Activated CD4-positive, CD25-positive, alpha-beta regulatory T cell treated with anti-CD3 and anti-CD28 coated beads, Interleukin-2, amount 50 U/mL, for 72 hours (primary cell): Measurements from ENCODE around the gene VWA8.
"Not testable (repeated sequence)": the region's sequence is repeated elsewhere in the genome, so short reads cannot be mapped to it uniquely, and the experiment has no call there.

Source experiments
- DNase-seq: peaks from one replicate; pipeline ENCODE4 v3.0.0; 2021

Gene VWA8

GRCh38 chr13:41842036-41842620 is 118.8 kb downstream of the VWA8 start:
- no peak for DNase-seq

GRCh38 chr13:41837629-41838028 is 123.3 kb downstream of the VWA8 start:
- no peak for DNase-seq

GRCh38 chr13:41835871-41836270 is 125.0 kb downstream of the VWA8 start:
- DNase-seq = no peak

- not testable (repeated sequence) for DNase-seq
These were observed 126.2 kb downstream of the VWA8 start for GRCh38 chr13:41834697-41835096.

GRCh38 chr13:41833831-41834230 is 127.1 kb downstream of the VWA8 start:
- no peak for DNase-seq

- DNase-seq = no peak
These were observed 127.7 kb downstream of the VWA8 start for GRCh38 chr13:41833201-41833600.

- DNase-seq = no peak
These were observed 133.2 kb downstream of the VWA8 start for GRCh38 chr13:41827507-41828213.

GRCh38 chr13:41825691-41826090 is 135.2 kb downstream of the VWA8 start:
- DNase-seq = no peak

- no peak for DNase-seq
These were observed 137.4 kb downstream of the VWA8 start for GRCh38 chr13:41823476-41823875.

GRCh38 chr13:41822560-41822959 is 138.3 kb downstream of the VWA8 start:
- no peak for DNase-seq

GRCh38 chr13:41821238-41821594 is 139.7 kb downstream of the VWA8 start:
- no peak for DNase-seq

GRCh38 chr13:41820581-41821237 is 140.2 kb downstream of the VWA8 start:
- DNase-seq = no peak

- DNase-seq = no peak
These were observed 144.9 kb downstream of the VWA8 start for GRCh38 chr13:41816057-41816456.

GRCh38 chr13:41813426-41813825 is 147.5 kb downstream of the VWA8 start:
- no peak for DNase-seq

- no peak for DNase-seq
These were observed 148.1 kb downstream of the VWA8 start for GRCh38 chr13:41812851-41813250.

GRCh38 chr13:41812237-41812636 is 148.7 kb downstream of the VWA8 start:
- no peak for DNase-seq

GRCh38 chr13:41811588-41812021 is 149.3 kb downstream of the VWA8 start:
- no peak for DNase-seq

- no peak for DNase-seq
These were observed 150.9 kb downstream of the VWA8 start for GRCh38 chr13:41809962-41810361.

GRCh38 chr13:41803445-41803735 is 157.5 kb downstream of the VWA8 start:
- DNase-seq = not testable (repeated sequence)

GRCh38 chr13:41802684-41803444 is 158.0 kb downstream of the VWA8 start:
- DNase-seq = no peak

- DNase-seq = no peak
These were observed 158.7 kb downstream of the VWA8 start for GRCh38 chr13:41802043-41802683.

GRCh38 chr13:41791056-41791455 is 169.9 kb downstream of the VWA8 start:
- no peak for DNase-seq

- no peak for DNase-seq
These were observed 172.4 kb downstream of the VWA8 start for GRCh38 chr13:41788552-41788951.
